Measurements from ENCODE around the gene SWSAP1.
"Not testable (repeated sequence)": the region's sequence is repeated elsewhere in the genome, so short reads cannot be mapped to it uniquely, and the experiment has no call there.

Gene SWSAP1

DNA sequence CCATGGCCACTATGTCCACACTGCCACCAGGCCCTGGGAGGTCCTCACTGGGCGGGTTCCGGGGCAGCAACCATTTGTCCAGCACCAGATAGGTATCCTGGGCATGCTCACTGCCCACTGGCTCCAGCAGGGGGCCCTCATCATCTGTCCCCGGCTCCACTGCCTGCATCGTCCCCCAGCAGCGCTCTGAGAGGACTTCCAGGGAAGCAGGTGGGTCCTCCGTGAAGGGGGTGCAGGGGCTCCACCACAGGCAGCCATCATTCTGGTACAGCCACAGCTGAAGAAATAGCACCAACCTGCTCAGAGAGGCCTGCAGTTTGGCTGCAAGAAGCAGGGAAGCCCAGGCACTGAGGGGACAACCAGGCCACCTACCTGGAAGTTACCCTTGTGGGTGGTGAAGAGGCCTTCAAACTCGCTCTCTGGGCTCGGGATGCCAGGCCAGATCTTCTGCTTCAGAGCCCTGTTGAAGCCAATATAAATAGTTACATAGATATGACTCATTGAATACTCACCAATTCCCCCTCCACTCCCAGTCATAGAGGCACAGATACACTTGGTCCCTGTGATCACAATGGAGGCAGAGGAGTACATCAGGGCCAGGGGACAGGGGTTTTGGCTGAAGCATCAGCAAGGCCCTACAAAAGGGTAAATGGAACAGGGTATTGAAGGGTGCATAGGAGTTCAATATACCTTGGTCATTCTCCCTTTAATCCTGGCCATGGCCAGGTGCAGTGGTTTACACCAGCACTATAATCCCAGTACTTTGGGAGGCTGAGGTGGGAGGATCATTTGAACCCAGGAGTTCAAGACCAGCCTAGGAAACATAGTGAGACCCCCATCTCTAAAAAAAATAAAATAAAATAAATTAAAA, 4.1 kb downstream of the SWSAP1 start:
- DNase-seq (ENCODE audit: low read depth): no peak

DNA sequence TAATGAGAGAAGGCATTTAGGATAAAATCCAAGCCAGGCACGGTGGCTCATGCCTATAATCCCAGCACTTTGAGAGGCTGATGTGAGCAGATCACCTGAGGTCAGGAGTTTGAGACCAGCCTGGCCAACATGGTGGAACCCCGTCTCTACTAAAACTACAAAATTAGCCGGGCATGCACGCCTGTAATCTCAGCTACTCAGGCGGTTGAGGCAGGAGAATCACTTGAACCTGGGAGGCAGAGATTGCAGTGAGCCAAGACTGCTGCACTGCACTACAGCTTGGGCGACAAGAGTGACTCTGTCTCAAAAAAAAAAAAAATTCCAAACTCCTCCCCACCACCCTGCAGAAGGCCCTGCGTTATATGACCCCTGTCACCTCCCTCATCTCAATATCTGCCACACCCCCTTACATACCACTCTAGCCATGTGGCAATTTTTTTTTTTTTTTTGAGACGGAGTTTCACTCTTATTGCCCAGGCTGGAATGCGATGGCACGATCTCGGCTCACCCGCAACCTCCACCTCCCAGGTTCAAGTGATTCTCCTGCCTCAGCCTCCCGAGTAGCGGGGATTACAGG, 4.9 kb downstream of the SWSAP1 start:
- DNase-seq (ENCODE audit: low read depth): not testable (repeated sequence)

GRCh38 chr19:11379857-11380350, 5.4 kb downstream of the SWSAP1 start:
- DNase-seq (ENCODE audit: low read depth): no peak

- peak; percentile 92 for DNase-seq (ENCODE audit: low read depth)
Observed at GRCh38 chr19:11380653-11381537, 6.4 kb downstream of the SWSAP1 start.

DNA sequence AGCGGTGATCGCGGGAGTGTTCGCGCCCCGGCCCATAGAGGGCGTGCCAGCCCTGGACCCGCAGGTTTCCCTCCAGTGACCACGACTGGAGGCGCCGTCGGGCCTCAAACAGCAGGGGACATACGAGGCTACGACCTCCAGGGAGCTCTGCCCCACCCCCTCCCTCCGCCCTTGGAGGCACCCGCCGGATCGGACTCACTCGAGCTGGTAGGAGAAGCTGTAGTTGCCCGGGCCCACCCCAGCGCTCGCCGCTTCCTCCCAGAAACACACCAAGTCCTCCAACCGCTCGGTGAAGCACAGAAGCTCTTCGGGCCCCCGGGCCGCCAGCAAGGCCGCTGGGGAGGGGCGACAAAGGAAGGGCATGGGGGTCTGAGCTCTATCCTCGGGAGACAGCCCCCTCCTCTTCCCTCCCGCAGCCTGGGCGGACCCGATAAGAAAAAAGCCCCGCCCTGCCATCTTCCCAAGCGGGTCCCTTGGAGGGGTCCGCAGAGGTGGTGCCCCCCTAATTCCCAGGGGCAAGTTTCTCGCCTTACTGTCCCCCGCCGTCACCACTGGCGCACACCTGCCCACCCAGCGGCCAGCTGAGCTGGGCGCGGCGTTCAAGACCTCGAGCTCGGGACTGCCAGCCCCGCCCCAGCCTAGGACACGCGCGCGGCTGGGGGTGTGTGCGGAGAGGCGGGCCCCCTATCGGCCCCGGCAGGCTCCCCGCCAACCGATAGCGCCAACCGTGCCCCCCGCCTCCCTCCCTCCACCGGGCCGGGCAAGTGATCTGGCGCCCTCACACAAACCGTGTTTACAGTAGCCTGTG, 8.6 kb downstream of the SWSAP1 start:
- DNase-seq (ENCODE audit: low read depth): peak; percentile 84

DNA sequence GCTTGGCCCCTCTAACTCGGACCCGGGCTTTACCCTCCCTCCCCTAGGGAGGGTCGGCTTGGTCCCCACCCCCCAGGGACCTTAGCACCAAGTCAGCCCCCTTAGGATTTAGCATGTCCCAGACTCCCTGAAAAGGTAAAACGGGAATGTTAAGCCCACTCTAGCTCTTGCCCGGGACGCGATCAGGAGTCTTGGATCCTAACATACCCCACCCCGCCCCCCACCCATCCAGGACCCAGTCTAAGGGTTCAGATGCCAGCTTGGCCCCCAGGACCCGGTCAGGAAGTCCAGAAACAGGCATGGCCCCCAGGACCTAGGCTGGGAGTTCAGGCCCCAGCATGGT, 9.2 kb downstream of the SWSAP1 start:
- no peak for DNase-seq (ENCODE audit: low read depth)

DNA sequence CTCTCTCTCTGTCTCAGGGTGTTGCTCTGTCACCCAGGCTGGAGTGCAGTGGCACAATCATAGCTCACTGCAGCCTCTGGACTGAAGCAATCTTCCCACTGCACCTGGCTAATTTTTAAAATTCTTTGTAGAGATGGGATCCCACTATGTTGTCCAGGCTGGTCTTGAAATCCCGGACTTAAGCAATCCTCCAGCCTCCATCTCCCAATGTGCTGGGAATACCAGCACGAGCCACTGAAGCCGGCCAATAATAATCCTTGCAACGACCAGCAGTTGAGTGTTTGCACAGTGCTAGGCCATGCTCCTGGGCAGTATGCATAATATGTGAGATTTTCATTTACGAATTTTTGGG, 10.3 kb downstream of the SWSAP1 start:
- no peak for DNase-seq (ENCODE audit: low read depth)

DNA sequence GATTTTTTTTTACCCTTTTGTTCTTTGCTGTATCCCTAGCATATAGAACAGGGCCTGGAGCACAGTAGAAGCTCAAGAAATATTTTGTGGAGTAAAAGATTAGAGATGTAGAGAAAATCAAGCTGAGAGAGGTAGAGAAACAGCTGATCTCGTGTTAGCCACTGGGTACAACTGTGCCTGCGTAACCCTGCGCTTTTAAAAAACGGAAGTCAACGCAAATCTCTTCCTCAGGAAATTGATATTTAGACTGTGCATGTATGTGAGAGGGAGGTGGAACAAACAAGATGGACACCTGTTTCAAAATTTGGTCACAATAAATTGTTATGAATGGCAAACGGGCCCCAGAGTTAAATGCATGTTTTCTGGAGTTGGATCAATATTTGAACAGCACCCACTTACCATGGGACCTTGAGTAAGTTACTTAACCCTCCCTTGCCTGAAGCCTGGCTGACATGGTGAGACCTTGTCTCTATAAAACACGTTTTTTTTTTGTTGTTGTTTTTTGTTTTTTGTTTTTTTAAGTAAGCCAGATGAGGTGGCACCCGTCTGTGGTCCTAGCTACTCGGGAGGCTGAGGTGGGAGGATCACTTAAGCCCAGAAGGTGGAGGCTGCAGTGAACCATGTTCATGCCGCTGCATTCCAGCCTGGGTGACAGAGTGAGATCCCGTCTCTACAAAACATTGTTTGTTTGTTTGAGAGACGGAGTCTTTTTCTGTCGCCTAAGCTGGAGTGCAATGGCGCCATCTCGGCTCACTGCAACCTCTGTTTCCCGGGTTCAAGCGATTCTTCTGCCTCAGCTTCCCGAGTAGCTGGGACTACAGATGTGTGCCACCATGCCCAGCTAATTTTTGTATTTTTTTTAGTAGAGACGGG, 12.9 kb downstream of the SWSAP1 start:
- no peak for DNase-seq (ENCODE audit: low read depth)

DNA sequence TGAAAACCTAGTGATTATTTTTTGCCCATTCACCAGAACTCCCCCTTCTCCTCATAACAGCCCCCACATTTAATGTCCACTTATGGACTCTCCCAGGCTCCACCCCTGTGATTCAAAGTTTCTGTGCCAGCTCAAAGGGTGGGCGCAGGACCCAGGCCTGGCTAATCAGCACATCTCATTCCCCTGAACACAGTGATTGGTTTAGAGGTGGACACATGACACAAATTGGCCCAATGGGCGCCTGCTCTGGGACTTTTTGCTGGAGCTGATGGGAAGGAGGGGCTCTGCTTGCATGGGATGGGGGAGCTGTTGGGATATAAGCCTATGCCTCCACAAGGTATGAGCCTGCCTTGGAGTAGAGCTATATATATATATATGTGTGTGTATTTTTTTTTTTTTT, 15.9 kb downstream of the SWSAP1 start:
- DNase-seq (ENCODE audit: low read depth): no peak

DNA sequence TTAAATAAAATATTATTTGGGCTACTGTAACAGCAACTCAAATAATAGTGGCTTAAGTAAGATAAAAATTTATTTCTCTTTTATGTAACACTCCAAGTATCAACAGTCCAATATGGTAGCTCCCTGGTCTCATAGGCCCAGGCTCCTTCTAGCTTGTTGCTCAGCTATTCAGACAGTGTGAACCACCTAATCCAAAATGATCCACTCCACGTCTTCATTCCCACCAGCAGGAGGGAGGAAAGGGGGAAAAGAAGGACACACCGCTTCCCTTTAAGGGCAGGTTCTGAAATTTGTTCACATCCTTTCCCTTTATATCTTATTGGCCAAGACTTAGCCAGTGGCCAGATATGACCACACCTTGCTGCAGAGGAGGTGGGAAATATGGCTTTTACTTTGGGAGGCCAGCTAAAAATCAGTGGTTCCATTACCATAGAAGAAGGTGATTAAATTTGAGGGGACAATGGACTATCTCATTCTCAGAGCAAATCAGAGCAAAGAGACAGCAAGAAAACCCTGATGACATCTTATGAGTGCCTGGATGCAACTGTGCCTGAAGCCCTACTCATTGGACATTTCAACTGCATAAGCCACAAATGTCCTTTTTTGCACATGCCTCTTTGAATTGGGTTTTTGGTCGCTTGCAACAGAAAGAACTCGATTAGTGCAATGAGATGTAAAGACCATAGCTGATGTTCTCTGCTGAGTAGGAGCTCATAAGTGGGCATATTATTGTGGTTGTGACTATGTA, 16.6 kb downstream of the SWSAP1 start:
- DNase-seq (ENCODE audit: low read depth): no peak

DNA sequence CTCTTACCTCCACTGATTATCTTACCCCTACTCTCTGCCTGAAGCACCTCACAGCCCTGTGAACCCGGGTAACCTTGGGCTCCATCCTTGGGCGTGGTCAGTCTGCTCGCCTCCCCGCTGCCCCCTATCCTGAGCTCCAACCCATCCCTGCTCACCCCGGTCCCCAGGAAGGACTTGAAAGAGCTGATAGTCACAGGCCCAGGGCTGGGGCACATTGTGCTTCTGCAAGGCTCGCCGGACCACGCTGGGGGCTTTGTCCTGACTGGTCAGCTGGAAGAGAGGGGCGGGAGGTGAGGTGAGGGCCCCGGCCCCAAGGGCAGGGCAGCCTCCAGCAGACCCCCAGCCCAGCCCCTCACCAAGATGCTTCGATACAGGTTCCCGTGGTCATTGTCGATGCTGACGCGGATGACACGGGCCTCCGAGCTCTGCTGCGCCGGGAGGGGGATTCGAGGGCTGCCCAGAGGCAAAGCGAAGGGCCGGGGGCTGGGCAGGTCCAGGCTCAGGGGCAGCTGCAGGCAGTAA, 22.7 kb downstream of the SWSAP1 start:
- DNase-seq (ENCODE audit: low read depth): no peak

DNA sequence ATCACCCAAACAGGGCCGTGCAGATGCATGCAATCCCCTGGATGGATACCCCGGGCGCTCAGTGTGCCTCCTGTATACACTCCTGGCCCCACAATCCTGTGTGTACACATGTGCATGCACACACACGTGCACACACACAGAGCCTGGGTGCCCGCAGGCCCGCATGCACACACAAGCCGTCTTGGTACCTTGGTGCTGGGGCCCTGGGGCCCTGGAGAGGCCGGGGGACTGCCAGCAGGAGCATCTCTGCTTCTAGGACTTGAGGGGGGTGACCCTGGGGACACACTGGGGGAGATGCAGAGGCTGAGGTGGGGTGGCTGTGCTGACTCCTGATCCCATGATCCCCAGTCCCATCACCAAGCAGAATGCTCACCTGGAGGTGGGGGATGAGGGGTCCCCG, 25.2 kb downstream of the SWSAP1 start:
- DNase-seq (ENCODE audit: low read depth): no peak

GRCh38 chr19:11400798-11401197, 26.3 kb downstream of the SWSAP1 start:
- no peak for DNase-seq (ENCODE audit: low read depth)

- DNase-seq (ENCODE audit: low read depth): no peak
Observed at GRCh38 chr19:11401808-11402543, 27.5 kb downstream of the SWSAP1 start.

DNA sequence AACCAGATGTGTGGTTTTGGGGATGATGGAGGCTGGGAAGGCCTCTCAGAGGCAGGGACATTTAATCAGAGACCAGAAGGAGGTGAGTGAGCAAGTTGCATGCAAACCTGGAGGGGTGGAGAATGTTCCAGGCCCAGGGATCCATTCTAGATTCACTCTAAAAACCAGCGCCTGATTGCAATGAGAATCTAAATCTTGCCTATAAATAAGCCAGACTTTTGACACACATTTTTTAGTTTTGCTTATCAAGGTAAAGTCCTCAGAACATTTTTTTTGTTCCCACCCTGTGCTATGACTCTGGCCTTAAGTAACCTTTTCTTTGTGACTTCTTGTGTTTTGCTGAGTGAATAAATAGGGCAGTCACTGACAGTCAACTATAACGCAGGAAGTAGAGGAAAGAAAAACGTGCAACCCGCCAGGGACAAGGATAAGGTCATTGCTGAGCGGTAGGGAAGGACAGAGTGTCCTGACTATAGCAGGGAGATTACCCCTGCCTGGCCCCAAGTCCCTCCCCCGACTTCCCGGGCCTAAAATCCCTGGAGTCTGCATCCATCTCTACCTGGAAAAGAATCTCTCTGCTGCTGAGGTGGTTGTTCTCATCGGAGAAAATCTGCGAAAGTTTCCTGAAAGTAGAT, 30.2 kb downstream of the SWSAP1 start:
- DNase-seq (ENCODE audit: low read depth): no peak

DNA sequence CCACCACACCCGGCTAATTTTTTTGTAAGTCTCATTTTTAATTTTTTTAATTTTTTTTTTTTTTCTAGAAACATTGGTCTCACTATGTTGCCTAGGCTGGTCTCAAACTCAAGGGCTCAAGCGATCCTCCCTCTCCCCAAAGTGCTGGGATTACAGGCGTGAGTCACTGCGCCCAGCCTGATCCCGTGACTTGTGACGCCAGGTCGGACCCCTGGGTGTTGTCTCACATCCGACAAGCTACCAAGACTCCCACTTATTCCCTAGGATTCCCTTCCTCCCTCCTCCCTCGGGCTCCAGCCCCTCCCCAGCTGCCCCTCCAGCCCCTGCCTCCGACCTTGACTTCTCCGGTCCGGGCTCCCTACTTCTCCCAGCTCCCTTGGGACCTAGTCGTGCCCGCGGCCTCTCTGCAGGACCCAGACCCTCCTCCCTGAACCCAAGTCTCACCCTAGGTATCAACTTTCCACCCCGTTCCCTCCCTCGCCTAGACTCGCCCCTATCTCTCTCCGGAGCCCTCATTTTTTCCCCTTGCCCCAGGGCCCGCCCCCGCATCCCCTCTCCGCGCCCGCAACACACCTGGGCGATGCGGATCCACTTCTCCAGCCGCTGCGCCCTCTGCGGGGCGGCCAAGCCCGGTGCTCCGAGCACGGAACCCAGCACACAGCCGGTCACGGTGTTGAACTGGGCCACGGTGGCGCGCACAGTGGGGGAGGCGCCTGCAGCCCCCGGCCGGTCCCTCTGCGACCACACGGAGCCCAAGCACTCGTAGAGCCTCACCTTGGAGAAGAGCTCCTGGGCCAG, 31.6 kb downstream of the SWSAP1 start:
- DNase-seq (ENCODE audit: low read depth): no peak

DNA sequence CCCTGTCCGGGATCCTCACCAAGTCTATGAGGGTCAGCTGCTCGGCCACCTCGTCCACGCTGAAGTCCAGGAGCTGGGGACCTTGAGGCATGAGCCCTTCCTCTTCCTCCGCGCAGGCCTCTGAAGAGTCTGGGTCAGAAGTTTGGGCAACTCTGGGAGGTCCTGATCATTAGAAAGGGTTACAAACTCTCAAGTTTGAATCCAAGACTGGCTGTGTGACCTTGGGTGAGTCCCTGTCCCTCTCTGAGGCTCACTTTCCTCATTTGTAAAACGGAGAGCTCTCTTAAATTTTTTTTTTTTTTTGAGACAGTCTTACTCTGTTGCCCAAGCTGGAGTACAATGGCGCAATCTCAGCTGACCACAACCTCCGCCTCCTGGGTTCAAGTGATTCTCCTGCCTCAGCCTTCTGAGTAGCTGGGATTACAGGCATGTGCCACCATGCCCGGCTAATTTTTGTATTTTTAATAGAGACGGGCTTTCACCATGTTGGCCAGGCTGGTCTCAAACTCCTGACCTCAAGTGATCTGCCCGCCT, 32.3 kb downstream of the SWSAP1 start:
- DNase-seq (ENCODE audit: low read depth): not testable (repeated sequence)

DNA sequence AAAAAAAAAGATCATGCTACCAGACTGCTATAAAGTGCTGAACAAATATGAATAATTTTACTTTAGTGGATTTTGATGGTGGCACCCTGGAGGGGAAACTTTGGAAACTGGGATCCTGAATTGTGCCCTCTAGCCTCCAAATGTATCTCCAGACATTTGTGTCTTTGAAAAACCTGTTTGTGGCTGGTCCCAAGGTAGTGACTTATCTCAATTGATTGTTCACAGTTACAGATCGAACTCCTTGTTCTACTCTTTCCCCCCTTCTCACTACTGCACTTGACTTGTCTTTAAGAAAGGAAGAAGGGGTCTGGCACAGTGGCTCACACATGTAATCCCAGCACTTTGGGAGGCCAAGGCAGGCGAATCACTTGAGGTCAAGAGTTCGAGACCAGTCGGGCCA, 34.1 kb downstream of the SWSAP1 start:
- no peak for DNase-seq (ENCODE audit: low read depth)
